Common myeloid progenitor, CD34-positive (primary cell): ENCODE measurements around the gene ZNF839.

Experiments used
- CTCF ChIA-PET: fragments of 350-600 bp; sonication (Branson Sonifier 250); formaldehyde crosslinking; loops from one replicate; lab custom pipeline; 2021; ENCODE audit warnings: antibody characterized with exemption; lab: Charles Lee
- POLR2A ChIA-PET: fragments of 350-600 bp; sonication (Branson Sonifier 250); formaldehyde crosslinking; loops from one replicate; lab custom pipeline; 2021; ENCODE audit warnings: antibody characterized with exemption; lab: Charles Lee
- DNase-seq, 3 donors: peaks; one replicate each; pipeline versions ENCODE4 v3.0.0 to v3.0.0-alpha.2; 2013
- H3K27ac ChIP-seq, 2 experiments: 1 replicate in 1 of 2; 2 replicates in 1 of 2; pipeline ENCODE4 v1.7.0; 2013; ENCODE audit warnings: inconsistent platforms in 2 of 2, low read length in 2 of 2, mild to moderate bottlenecking in 2 of 2, low read depth in 1 of 2, moderate library complexity in 1 of 2; ENCODE audit not compliant: severe bottlenecking in 2 of 2, insufficient read depth in 1 of 2, poor library complexity in 1 of 2
- H3K27me3 ChIP-seq, 5 experiments: replicated peaks in 2 of 5; 1 replicate in 3 of 5; 2 replicates in 2 of 5; pipeline versions ENCODE4 v1.6.1 to v1.7.0; 2013; ENCODE audit warnings: low read length in 4 of 5, mild to moderate bottlenecking in 2 of 5, moderate library complexity in 2 of 5, inconsistent platforms in 1 of 5; ENCODE audit not compliant: insufficient read depth in 5 of 5, control insufficient read depth in 4 of 5
- H3K36me3 ChIP-seq, 4 experiments: 1 replicate in 2 of 4; 2 replicates in 2 of 4; pipeline versions ENCODE4 v1.6.1 to v1.7.0; 2013; ENCODE audit warnings: low read length in 3 of 4, control low read depth in 1 of 4, mild to moderate bottlenecking in 1 of 4; ENCODE audit not compliant: control insufficient read depth in 4 of 4, insufficient read depth in 4 of 4
- H3K4me1 ChIP-seq, 4 experiments: 1 replicate in 3 of 4; 2 replicates in 1 of 4; pipeline versions ENCODE4 v1.6.1 to v1.7.1; 2013; ENCODE audit warnings: low read length in 3 of 4, mild to moderate bottlenecking in 3 of 4, control low read depth in 1 of 4, inconsistent platforms in 1 of 4, moderate library complexity in 1 of 4; ENCODE audit not compliant: control insufficient read depth in 4 of 4, insufficient read depth in 4 of 4; ENCODE audit errors: control extremely low read depth in 1 of 4
- H3K4me3 ChIP-seq, 7 experiments: 1 replicate in 4 of 7; 2 replicates in 3 of 7; pipeline versions ENCODE4 v1.5.1 to v1.7.0; 2013; ENCODE audit warnings: mild to moderate bottlenecking in 7 of 7, low read length in 6 of 7, moderate library complexity in 6 of 7, inconsistent platforms in 2 of 7, low read depth in 2 of 7, control low read depth in 1 of 7; ENCODE audit not compliant: insufficient read depth in 4 of 7, control insufficient read depth in 1 of 7; ENCODE audit errors: extremely low read depth in 1 of 7
- H3K9me3 ChIP-seq, 5 experiments: 1 replicate in 4 of 5; 2 replicates in 1 of 5; pipeline versions ENCODE4 v1.6.1 to v1.7.1; 2013; ENCODE audit warnings: low read length in 4 of 5, mild to moderate bottlenecking in 2 of 5, inconsistent platforms in 1 of 5, low read depth in 1 of 5, moderate library complexity in 1 of 5; ENCODE audit not compliant: control insufficient read depth in 4 of 5, insufficient read depth in 2 of 5; ENCODE audit errors: control extremely low read depth in 1 of 5
- WGBS: methylation state at CpG from one replicate; pipeline ENCODE4 v1.1.5; 2013; ENCODE audit not compliant: insufficient coverage; 5-methylcytosine and 5-hydroxymethylcytosine counted together

ZNF839 gene

GRCh38 chr14:102279688-102280348 lies 39.7 kb upstream of the ZNF839 start:
- Histone ChIP-seq H3K36me3 (no peaks in the 10 kb centered on the region), H3K4me3 (no peak overlapping the region), H3K27ac (no peak overlapping the region), H3K27me3 (no peaks in the 10 kb centered on the region), H3K9me3 (no peaks in the 10 kb centered on the region), H3K4me1 (peaks cover 0 to 10% (median 0%) of the 10 kb centered on the region in 4 experiments)
- ChIA-PET POLR2A (no interaction called here), CTCF (no interaction called here)
- WGBS, result 100% methylated on average over 7 of the region's 8 CpGs
- DNase-seq, result no peak

GRCh38 chr14:102280376-102280962 lies 39.1 kb upstream of the ZNF839 start:
- no peak overlapping the region for H3K4me3 ChIP-seq
- H3K9me3 ChIP-seq, result no peaks in the 10 kb centered on the region
- H3K36me3 ChIP-seq, result no peaks in the 10 kb centered on the region
- no peak overlapping the region for H3K27ac ChIP-seq
- DNase-seq, result no peak
- 98% methylated on average over 8 of the region's 8 CpGs for WGBS
- ChIA-PET CTCF (no interaction called here), POLR2A (no interaction called here)
- H3K4me1 ChIP-seq, result peaks cover 0 to 10% (median 0%) of the 10 kb centered on the region in 4 experiments
- H3K27me3 ChIP-seq, result no peaks in the 10 kb centered on the region

- ChIA-PET CTCF (interaction anchor here (1.3 to 1.4 kb wide), 2 partner anchors 31 to 32 kb away, joined by 4 read pairs; no protein-coding TSS in a partner anchor), POLR2A (no interaction called here)
- 98% methylated on average over 5 of the region's 9 CpGs for WGBS
- no peaks in the 10 kb centered on the region for H3K36me3 ChIP-seq
- DNase-seq, result no peak
- no peaks in the 10 kb centered on the region for H3K9me3 ChIP-seq
- no peak overlapping the region for H3K4me3 ChIP-seq
- no peak overlapping the region for H3K27ac ChIP-seq
- H3K27me3 ChIP-seq, result no peaks in the 10 kb centered on the region
- peaks cover 0 to 10% (median 0%) of the 10 kb centered on the region in 4 experiments for H3K4me1 ChIP-seq
Observed at GRCh38 chr14:102282751-102283465, 36.6 kb upstream of the ZNF839 start.

- Histone ChIP-seq H3K4me1 (peaks cover 0 to 10% (median 0%) of the 10 kb centered on the region in 4 experiments), H3K27me3 (no peaks in the 10 kb centered on the region), H3K4me3 (no peak overlapping the region), H3K9me3 (peaks cover 0 to 3% (median 0%) of the 10 kb centered on the region in 5 experiments), H3K27ac (no peak overlapping the region), H3K36me3 (no peaks in the 10 kb centered on the region)
- DNase-seq, result peak in 2 of 3 donors; percentile 49 to 59
- CTCF ChIA-PET, result interaction anchor here (1.3 to 1.4 kb wide), 3 partner anchors 21 to 32 kb away, joined by 3 to 4 read pairs (median 4); no protein-coding TSS in a partner anchor
- WGBS, result 43% methylated on average over 2 of the region's 2 CpGs
- POLR2A ChIA-PET, result no interaction called here
Observed at GRCh38 chr14:102283631-102284129, 35.9 kb upstream of the ZNF839 start.

GRCh38 chr14:102285106-102285505 lies 34.4 kb upstream of the ZNF839 start:
- Histone ChIP-seq H3K4me1 (peaks cover 0 to 10% (median 0%) of the 10 kb centered on the region in 4 experiments), H3K36me3 (no peaks in the 10 kb centered on the region), H3K4me3 (no peak overlapping the region), H3K27ac (no peak overlapping the region), H3K9me3 (peaks cover 0 to 3% (median 0%) of the 10 kb centered on the region in 5 experiments), H3K27me3 (no peaks in the 10 kb centered on the region)
- DNase-seq, result no peak
- WGBS, result 100% methylated on average over 1 of the region's 2 CpGs
- ChIA-PET CTCF (interaction anchor here (0.6 kb wide), 1 partner anchor 23 kb away, joined by 3 read pairs; no protein-coding TSS in a partner anchor), POLR2A (interaction anchor here (0.7 kb wide), 1 partner anchor 381 kb away, joined by 3 read pairs; no protein-coding TSS in a partner anchor)

GRCh38 chr14:102288139-102288538 lies 31.4 kb upstream of the ZNF839 start:
- no peak overlapping the region for H3K27ac ChIP-seq
- CTCF ChIA-PET, result no interaction called here
- H3K36me3 ChIP-seq, result no peaks in the 10 kb centered on the region
- H3K4me3 ChIP-seq, result no peak overlapping the region
- H3K4me1 ChIP-seq, result peaks cover 0 to 10% (median 0%) of the 10 kb centered on the region in 4 experiments
- no CpG with 5 or more reads among the region's 2 CpGs for WGBS
- POLR2A ChIA-PET, result no interaction called here
- no peaks in the 10 kb centered on the region for H3K27me3 ChIP-seq
- peaks cover 0 to 3% (median 0%) of the 10 kb centered on the region in 5 experiments for H3K9me3 ChIP-seq
- DNase-seq, result no peak
